COLO668 (cell line): ENCODE measurements around the gene KPNA2.
"Not testable (repeated sequence)": the region's sequence is repeated elsewhere in the genome, so short reads cannot be mapped to it uniquely, and the experiment has no call there.

ENCODE experiments used
- DNase-seq: peaks from one replicate; lab custom pipeline; 2025; ENCODE audit not compliant: unreplicated experiment; lab: John Stamatoyannopoulos, UW

KPNA2 gene

DNA sequence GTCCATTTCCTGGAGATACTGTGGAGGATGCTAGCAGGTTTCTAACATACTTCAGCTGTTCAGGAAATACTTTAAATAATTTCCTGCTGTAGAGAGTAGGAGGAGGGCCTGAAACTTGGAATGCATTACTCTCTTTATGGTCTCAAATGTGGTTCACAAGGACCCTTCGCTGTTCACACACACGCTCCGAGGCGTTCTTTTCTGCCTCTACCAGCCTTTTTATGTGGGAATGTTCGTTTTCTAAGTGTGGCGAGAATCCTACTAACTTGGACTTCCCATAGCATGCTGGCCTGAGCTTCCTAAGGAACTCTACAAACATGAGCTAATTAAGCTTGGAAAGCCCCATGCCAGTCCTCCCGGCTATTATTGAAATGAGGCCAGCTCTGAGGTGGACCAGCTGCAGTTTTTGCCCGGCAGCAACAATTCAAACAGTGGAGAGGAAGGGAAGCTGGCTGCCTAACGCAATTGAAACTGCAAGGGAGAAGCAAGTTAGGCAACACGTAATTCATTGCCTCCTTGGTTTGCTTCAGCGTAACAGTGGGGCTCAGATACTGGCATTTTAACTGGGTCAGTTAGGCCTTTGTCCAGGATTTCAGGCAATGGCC lies 18.9 kb downstream of the KPNA2 start:
- DNase-seq = peak; percentile 5

DNA sequence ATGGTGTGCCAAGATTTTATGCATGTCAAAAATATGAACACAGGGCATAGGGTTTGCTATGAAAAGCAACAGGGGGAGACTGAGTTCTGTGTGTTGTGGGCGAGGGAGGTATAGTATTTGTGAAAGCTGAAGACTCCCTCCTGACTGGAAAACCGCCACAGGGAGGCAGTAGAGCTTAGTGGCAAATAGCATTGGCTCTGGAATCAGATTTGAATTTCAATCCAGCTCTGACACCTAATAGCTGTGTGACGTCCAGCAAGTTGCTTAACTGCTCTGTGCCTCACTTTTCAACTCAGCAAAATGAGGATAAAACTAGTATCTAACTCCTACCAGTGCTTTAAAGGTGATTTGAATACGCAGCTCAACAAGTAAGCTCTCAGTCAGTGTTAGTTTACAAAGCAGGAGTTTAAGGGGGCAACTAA lies 22.0 kb downstream of the KPNA2 start:
- peak; percentile 8 for DNase-seq

DNA sequence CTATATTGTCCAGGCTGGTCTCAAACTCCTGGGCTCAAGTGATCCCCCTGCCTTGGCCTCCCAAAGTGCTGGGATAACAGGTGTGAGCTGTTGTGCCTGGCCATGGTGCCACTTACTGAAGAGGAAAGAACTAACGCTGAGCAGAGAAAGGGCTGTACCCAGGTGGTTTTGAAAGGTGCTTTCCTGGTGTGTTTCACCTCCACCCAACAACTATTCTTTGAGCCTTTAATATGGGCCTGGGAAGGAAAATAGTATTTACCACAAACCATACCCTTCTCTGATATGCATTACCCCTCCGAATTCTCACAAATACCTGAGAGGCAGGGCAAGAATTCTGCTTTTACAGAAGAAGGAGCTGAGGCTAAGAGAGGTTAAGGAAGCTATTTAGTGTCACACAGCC lies 24.8 kb downstream of the KPNA2 start:
- no peak for DNase-seq

- DNase-seq = no peak
These were observed 26.2 kb downstream of the KPNA2 start for GRCh38 chr17:68061512-68062313.

- not testable (repeated sequence) for DNase-seq
These were observed 29.8 kb downstream of the KPNA2 start for GRCh38 chr17:68065366-68065765.

- DNase-seq = not testable (repeated sequence)
These were observed 33.0 kb downstream of the KPNA2 start for GRCh38 chr17:68068512-68068911.

DNA sequence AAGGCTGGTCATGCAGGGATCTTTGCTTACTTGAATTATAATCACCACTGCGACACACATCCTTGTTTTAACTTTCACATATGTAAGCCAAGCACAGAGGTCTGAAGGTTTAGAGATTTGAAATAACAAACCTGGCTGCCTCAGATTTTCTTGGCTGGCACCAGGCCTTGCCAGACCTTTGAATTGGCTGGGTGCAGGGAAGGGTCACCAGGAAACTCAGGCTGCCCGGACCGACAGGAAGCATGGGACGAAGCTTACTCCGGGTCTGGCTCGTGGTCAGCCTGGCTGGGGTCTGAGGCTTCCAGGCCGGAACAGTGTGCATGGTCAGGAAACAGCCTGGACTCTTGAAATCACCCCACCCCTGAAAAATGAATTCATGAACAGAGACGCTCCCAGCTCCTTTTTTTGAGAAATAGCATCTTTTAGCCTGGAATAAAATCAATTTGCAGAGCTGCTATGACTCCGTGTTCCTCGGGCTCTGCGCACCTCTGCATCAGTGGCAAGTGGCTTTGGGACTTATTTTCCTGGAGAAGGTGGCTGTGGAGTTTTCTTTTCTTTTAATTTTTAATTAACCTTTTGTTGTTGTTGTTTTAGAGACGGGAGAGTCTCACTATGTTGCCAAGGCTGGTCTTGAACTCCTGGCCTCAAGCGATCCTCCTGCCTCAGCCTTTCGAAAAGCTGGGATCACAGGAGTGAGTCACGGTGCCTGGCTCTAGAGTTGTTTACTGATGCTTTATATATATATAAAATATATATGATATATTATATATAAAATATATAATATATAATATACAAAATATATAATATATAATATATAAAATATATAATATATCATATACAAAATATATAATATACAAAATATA lies 35.3 kb downstream of the KPNA2 start:
- not testable (repeated sequence) for DNase-seq

- no peak for DNase-seq
These were observed 38.7 kb downstream of the KPNA2 start for GRCh38 chr17:68074279-68074678.

GRCh38 chr17:68075953-68076607 lies 40.5 kb downstream of the KPNA2 start:
- DNase-seq = not testable (repeated sequence)

- DNase-seq = not testable (repeated sequence)
These were observed 42.0 kb downstream of the KPNA2 start for GRCh38 chr17:68077498-68077897.

DNA sequence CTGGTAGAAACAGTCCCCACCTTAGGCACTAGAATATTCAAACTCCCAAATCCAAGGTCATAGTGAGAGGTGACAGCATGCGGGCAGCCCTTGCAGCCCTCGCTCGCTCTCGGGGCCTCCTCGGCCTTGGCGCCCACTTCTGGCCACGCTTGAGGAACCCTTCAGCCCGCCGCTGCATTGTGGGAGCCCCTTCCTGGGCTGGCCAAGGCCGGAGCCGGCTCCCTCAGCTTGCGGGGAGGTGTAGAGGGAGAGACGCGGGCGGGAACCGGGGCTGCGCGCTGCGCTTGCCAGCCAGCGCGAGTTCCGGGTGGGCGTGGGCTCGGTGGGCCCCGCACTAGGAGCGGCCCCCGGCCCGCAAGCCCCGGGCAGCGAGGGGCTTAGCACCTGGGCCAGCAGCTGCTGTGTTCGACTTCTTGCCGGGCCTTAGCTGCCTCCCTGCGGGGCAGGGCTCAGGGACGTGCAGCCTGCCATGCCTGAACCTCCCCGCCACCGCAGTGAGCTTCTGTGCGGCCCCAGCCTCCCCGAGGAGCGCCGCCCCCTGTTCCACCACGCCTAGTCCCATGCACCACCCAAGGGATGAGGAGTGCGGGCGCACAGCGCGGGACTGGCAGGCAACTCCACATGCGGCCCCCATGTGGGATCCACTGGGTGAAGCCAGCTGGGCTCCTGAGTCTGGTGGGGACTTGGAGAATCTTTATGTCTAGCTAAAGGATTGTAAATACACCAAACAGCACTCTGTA lies 45.0 kb downstream of the KPNA2 start:
- DNase-seq = no peak

GRCh38 chr17:68081305-68082265 lies 46.0 kb downstream of the KPNA2 start:
- not testable (repeated sequence) for DNase-seq

DNA sequence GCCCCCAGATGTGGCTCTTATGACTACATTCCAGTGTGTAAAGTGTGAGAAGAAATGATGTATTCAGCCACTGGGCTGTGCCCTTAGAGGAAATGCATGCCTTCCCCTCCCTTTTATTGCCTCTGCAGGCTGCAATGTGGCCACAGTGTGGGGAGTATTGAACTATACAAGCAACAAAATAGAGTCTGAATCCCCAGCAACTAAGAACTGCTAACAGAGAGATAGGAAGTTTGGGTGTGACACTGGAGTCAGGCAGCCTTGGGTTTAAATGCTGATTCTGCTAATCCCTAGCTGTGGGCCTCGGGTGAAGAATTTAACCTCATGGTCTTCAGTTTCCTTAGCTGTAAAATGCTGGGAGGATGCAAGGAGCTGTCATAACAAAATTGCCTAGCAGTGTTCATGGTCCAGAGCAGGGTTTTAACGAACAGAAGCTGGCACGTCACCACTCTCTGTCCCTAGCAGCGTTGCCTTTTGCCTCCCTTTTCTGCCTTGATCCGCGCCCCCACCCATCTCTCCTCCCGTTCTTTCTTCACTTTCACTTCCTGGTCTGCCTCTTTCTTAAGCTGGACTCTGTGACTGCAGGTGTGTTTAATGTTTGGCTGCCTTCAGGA lies 50.3 kb downstream of the KPNA2 start:
- DNase-seq = no peak

GRCh38 chr17:68086666-68087065 lies 51.1 kb downstream of the KPNA2 start:
- DNase-seq = not testable (repeated sequence)

DNA sequence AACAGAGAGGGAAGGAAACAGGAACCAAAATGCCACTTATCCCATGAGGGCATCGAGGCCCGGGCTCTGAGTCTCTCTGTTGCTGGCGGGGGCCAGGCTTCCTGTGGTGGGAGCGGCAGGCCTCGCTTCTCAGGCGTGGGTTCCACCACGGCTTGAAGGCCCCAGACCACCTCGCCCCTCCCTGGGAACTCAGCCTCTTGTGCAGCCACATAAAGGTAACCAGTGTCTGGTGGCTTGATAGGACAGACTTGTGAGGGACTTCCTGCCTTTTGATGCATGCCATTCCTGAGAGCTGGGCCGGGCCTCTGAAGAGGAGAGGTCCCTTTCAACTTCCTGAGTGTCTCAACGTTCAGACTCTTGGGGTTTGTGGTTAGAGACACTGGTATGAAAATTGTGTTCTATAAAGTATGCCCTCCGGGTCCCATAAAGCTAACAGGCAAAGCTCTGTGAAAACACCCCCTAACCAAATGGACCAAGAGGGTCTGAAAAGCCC lies 51.6 kb downstream of the KPNA2 start:
- not testable (repeated sequence) for DNase-seq

DNA sequence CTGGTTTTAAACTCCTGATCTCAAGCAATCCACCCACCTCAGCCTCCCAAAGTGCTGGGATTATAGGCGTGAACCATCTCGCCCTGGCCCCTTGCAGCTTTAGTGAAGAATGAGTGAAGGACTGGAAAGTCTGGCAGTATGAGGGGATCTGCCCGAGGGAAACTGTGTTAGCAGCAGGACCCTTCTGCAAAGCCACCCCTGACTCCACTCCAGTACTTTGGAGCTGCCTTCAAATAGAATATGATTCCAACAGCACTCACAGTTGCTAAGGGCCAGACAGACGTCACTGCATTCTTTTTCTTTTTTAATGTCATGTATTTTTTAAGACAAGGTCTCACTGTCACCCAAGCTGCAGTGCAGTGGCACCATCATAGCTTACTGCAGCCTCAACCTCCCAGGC lies 52.3 kb downstream of the KPNA2 start:
- no peak for DNase-seq

- DNase-seq = peak; percentile 8
These were observed 54.3 kb downstream of the KPNA2 start for GRCh38 chr17:68089881-68090280.

- DNase-seq = no peak
These were observed 59.0 kb downstream of the KPNA2 start for GRCh38 chr17:68094481-68095078.
